Stimulated activated CD4-positive, alpha-beta T cell treated with anti-CD3 and anti-CD28 coated beads, Interleukin-1b, Interleukin-23, amount 100 ng/mL, for 24 hours (primary cell): Measurements from ENCODE around the gene GPAT2.
"Not testable (repeated sequence)": the region's sequence is repeated elsewhere in the genome, so short reads cannot be mapped to it uniquely, and the experiment has no call there.

Source experiments
- DNase-seq, 4 experiments: peaks; one replicate each; pipeline ENCODE4 v3.0.0-alpha.2; 2020; ENCODE audit warnings: low read depth in 4 of 4, low spot score in 1 of 4

GPAT2 gene

DNA sequence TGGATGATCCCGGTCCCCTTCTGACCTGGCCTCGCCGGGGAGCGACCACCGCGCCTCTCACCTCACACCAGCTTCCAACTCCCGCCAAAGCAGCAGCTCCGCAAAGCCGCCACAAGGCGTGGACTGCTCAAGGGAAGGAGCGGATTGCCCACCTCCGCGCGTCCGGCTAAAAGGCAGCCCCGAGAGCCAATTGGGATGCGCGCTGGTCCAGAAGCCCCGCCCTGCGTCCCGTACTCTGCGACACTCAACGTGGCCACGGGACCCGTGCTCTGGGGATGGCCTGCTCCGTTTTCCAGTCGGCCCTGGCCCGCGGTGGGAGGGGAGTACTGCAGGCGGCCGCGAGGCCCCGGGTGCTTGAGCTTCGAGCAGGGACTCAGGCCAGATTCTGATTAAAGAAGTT is at the start of gene GPAT2:
Gene GPAT2 (minus strand): TSS at position 125 of the 400 bp plus-strand sequence. CDS start 2,557 bp downstream, outside the sequence.
- not testable (repeated sequence) for DNase-seq

GRCh38 chr2:96083989-96084857 is 49.5 kb upstream of the GPAT2 start:
- DNase-seq: no peak

GRCh38 chr2:96083064-96083939 is 48.6 kb upstream of the GPAT2 start:
- DNase-seq: no peak

DNA sequence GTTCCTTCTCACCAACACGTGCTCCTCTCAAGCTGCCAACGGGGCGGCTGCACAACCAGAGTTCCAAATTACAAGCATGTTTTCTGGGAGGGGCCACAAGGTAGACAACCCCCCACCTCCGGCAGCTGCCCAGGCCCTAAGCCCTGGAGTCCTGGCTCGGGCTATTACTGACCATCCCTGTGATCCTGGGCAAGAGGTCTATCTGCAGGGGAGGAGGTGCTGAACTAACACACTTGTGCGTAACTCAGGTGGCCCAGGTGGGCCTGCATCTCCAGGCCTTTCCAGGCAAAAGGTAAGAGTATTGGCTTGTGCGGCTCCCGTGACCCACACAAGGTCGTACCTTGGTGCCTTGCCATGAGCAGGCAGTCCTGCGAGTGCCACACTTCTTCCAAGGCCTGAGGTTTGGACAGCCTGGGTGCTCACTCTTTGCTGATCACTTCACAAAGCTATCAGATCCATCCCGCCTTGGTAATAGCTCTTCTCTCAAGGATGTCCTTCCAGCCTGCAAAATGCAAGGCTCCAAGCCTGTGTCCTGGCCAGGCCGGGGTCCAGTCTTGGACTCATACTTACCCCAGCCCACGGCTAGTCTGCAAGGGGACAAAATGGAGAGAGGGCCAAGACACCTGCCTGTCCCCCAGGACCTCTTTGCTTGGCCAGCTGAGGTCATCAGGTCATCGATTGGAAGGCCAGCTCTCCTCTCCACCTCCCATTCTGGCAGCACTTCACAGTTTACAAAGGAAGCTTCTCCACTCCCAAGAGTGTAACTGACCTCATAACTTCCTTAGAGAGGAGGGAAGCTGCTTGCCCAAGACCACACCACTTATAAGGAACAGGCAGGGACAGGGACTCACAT is 47.7 kb upstream of the GPAT2 start:
- no peak for DNase-seq

DNA sequence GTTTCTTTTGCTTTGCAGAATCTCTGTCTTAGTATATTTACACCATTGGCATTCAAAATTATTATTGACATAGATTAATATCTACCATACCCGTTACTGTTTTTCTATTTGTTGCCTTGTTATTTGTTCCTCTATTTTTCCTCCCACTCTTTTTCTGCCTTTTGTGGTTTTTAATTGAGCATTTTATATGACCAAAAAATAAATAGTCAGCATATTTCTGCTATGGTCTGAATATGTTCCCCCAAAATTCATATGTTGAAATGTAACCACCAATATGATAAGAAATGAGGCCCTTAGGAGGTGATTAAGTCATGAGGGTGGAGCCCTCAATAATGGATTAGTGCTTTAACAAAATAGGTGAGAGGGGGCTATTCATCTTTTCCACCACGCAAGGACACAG is 46.3 kb upstream of the GPAT2 start:
- no peak for DNase-seq

GRCh38 chr2:96075199-96075771 is 40.6 kb upstream of the GPAT2 start:
- DNase-seq: no peak

DNA sequence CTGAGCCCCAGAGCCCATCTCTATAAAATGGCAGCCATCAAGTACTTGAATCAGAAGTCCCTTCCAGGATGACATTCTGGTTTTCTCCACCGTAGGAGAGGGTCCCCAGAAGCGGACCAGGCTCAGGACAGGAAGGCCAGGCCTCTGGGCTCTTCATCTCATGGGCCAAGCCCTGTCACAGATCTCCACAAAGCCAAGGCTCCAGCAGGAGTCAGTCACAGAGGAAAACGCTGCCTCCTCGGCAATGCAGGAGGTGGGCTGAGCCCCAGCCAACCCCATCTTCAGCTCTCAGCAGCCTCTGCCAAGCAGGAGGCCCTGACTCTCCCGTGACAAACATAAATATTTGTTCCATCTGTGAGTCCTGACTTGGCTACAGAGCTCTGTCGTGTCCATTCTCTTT is 39.4 kb upstream of the GPAT2 start:
- no peak for DNase-seq

DNA sequence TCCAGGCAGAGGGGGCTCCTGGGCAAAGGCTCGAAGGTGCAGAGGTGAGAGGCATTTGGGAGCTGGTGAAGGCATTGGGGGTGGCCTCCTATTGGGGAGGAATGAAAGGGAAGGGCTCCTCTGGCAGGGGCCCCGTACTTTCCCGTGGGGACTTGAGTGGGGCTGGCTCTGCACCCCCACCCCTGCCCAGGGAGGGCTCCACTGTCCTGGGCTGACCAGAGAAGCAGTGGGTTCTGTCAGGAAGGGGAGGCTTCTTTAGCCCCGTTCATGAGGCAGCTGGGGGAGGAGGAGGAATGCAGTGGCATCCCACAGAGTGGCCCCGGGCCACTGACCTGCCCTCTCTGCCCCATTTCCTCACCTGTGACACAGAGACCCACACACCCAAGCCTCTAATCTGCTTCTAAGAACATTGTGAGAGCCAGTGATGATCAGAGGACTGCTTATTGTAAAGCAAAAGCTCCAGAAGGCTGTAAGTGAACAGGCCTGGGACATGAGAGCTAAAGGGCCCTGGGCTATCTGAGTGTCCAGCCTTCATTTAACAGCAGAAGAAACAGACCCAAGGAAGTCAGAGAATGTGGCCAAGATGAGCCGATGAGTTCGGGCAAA is 38.6 kb upstream of the GPAT2 start:
- no peak for DNase-seq

DNA sequence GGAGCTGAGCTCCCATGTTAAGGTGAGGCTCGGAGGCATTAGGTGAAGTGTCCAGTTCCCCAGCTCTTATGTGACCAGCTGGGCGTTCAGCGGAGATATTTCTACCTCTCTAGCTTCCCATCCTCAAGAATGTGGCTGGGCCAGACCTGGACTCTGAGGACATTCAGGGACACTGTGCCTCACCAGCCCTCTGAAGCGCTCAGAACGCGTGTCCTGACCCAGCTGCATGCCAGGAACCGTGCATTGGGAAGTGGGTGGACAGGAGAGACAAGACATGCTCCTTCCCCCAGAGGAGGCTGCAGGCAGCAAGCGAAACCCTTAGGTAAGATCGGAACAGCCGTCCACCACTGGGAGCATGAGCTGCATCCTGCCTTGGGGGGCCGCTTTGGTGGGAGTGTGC is 38.0 kb upstream of the GPAT2 start:
- no peak for DNase-seq

DNA sequence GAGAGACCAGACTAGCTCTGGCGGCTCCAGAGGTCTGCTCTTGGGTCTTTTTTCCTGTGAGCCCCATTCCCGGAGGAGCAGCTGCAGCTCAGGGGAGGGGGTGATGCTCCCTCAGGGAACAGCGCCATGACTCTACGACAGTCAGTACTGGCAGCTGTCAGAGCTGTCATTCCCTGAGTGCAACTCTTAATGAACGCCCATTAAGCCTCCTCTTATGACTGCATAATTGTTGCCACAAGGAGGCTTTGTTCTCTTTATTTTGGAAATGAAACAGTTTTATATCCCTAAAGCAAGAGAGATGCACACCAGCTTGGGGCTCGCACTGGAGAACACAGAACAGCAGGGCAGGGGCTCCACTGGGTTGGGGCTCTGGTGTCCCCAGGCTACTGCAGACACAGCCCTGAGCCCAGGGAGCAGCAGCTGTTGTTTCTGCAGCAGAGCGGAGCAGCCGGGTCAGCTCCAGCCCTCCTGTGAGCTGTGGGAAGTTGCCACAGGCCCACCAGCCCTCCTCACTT is 37.3 kb upstream of the GPAT2 start:
- not testable (repeated sequence) for DNase-seq

GRCh38 chr2:96071087-96071976 is 36.6 kb upstream of the GPAT2 start:
- not testable (repeated sequence) for DNase-seq

DNA sequence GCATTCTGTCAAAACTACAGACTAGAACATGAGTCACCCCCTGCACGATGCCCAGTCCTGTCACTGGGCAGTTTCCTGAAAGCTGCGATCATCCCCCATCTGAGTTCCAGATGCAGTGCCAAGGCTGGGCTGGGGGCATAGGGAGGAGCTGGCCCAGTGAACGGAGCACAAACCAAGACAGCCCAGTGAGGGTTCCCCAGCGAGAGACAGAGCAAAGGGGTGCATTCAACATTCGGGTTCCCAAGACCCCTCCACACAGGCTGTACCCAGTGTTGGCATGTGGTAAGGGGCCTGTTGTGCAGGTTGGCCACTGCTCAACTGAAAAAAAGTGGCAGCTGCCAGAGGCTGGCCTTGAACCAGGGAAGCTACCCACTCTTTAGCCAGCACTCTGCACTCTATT is 35.6 kb upstream of the GPAT2 start:
- not testable (repeated sequence) for DNase-seq

GRCh38 chr2:96069878-96070277 is 35.2 kb upstream of the GPAT2 start:
- DNase-seq: not testable (repeated sequence)

DNA sequence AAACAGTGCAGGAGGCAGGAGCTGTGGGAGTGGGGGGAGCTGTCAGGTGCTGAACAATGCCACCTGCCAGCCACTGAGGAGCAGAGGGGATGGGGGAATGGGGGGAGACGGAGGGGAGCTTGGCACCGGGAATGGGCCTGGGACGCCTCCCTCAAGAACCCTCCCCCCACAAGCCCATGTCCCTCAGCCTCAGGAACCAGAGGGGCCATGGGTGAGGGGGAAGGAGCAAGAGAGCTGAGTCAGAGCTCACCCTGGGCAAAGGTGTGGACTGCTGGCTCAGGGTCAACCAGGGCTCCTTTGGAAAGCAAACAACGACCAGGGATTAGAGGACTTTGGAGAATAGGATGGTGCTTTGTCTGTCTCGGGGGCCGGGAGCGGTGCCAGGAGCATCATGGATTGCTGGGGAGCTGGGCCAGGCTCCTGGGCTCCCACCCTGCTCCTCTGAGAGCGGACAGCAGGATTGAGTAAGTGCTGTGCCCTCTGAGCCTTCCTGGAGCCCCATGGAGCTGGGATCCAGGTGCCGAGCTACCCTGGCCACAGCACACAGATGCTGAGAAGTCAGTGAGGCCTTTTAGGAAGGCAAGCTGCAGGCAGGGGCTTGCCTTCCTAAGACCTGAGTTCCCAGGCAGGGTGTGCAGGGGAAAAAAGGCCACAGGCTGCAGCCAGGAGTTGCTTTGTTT is 33.3 kb upstream of the GPAT2 start:
- DNase-seq: not testable (repeated sequence)

DNA sequence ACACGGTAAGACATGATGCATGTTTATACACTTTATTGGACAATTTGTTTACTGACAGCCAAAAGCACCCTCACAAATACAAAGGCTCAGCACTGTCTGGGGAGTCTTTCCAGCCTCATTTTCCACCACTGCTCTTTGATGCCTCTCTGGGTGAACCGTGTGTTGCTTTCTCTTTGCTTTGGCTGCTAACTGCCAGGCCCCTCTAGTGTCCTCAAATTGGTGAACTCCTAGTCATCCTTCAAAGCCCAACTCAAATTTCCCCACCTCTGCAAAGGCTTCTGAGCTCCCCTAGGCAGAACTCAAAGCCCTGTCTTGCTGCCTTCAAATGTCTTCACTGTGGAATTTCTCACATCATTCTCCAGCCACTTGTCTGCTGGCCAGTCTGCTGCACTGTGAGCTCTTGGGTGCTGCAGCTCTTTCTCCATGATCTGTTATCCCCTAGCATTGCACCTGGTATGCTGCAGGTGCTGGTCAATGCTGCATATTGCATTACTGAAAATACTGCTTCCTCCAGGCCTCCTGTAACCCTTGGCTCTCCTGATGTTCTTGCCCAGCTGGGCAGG is 32.5 kb upstream of the GPAT2 start:
- not testable (repeated sequence) for DNase-seq

DNA sequence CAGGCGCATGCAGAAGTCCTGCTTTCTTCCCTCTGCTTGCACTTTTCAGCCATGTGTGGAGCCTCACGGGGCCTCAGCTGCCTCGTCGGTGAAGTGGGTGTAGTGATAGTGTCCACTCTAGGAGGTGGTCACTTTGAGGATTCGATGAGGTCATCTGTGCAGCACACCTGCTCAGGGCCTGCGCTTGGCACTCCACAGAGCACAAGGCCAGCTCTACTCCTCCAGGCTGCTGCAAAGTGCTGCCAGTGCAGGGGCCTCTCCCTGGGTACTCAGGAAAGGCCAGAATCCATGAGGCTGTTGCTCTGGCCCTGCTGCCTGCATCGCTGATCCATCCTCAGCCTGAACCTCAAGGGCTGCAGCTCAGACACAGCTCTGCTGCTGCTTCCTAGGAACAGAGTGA is 31.8 kb upstream of the GPAT2 start:
- DNase-seq: not testable (repeated sequence)

- not testable (repeated sequence) for DNase-seq
Observed at GRCh38 chr2:96065954-96066353, 31.2 kb upstream of the GPAT2 start.

DNA sequence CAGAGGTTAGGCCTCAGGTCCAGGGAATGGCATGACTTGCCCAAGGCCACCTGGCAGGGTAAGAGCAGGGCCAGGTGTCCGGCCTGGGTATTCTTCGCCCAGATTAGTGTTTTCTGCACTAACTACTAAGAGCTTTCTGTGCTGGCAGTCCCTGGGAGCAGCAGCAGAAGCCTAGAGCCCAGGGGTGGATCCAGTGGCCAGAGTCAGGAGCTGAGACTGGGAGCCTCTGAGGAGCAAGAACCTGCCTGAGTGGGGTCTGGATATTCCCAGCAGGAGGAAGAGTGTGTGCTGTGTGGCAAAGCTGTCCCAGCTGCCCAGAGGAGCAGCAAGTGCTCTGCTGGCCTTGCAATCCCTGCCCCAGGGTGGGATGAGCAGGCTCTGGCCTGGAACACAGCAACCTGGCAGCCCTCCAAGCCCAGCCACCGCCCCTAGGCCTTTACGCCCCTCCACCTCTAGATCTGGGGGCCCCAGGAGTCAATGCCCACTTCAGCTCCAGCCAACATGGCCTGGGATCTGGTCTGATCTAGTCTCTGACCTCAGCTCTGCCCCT is 30.7 kb upstream of the GPAT2 start:
- no peak for DNase-seq
